GM20000 (cell line): ENCODE data around the gene CMTM6.

ENCODE experiments used
- DNase-seq: peaks from one replicate; pipeline ENCODE4 v3.0.0; 2012; ENCODE audit warnings: low spot score
- TF ChIP-seq, protein P1 (sequence below): IDR thresholded peaks from 2 replicates; pipeline ENCODE4 v1.5.1; 2012; ENCODE audit warnings: mild to moderate bottlenecking, control low read depth; ENCODE audit errors: extremely low read depth, missing control alignments

Gene CMTM6

DNA sequence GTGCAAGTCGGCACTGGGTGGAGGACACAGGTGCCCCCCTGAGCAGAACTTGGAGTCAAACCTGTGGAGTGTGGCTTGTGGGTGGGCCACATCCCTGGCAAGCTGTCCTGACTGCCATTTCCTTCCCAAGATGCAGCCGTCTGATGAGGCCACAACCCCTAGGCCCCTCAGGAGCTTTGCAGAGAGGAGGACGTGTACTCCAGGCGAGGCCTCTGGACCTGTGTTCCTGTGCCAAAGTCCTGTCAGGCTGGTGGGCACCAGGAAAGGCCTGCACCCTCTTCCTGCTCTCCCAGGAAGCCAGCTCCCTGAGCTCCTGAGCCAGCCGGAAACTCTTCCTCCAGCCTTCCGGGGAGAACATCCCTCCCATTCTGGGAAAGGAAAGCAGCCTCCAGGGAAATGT lies 48.5 kb downstream of the CMTM6 start:
- TF ChIP-seq, protein P1, sequence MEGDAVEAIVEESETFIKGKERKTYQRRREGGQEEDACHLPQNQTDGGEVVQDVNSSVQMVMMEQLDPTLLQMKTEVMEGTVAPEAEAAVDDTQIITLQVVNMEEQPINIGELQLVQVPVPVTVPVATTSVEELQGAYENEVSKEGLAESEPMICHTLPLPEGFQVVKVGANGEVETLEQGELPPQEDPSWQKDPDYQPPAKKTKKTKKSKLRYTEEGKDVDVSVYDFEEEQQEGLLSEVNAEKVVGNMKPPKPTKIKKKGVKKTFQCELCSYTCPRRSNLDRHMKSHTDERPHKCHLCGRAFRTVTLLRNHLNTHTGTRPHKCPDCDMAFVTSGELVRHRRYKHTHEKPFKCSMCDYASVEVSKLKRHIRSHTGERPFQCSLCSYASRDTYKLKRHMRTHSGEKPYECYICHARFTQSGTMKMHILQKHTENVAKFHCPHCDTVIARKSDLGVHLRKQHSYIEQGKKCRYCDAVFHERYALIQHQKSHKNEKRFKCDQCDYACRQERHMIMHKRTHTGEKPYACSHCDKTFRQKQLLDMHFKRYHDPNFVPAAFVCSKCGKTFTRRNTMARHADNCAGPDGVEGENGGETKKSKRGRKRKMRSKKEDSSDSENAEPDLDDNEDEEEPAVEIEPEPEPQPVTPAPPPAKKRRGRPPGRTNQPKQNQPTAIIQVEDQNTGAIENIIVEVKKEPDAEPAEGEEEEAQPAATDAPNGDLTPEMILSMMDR = no peak
- DNase-seq = no peak

DNA sequence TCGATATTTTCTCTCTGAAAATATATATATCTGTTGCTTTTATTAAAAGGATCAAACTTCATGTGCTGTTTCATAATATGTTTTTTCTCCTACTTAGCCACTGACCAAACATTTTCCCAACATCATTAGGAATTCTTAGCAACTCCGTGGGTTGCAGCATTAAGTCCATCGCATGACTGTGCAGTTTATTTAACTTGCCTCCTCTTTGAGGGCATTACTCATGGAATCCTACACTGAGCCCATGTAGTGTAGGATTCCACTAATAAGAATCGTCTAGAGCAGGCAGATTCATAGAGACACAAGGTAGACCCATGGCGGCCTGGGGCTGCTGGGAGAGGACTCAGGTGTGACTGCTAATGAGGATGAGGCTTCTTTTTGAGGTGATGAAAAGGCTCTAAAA lies 49.3 kb downstream of the CMTM6 start:
- TF ChIP-seq, protein P1 = no peak
- DNase-seq = no peak

DNA sequence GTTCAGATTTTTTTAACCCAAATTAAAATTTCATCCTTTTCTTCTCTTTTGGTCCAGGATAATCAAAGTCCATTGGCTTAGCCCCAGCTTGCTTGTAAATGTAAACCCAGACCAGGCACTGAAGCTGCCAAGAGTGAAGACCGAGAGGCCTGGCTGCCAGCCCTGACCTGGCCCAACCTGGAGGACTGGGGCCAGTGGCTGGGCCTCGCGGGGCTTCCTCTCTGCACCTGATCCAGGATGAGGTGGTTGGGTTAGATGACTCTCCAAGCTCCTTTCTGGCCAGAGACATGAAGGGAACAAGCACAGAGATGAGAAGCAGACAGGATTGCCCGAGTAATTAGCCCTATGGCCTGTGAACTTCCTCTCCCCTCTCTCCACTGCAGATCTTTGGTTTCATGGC lies 50.6 kb downstream of the CMTM6 start:
- TF ChIP-seq, protein P1 = no peak
- DNase-seq = no peak

DNA sequence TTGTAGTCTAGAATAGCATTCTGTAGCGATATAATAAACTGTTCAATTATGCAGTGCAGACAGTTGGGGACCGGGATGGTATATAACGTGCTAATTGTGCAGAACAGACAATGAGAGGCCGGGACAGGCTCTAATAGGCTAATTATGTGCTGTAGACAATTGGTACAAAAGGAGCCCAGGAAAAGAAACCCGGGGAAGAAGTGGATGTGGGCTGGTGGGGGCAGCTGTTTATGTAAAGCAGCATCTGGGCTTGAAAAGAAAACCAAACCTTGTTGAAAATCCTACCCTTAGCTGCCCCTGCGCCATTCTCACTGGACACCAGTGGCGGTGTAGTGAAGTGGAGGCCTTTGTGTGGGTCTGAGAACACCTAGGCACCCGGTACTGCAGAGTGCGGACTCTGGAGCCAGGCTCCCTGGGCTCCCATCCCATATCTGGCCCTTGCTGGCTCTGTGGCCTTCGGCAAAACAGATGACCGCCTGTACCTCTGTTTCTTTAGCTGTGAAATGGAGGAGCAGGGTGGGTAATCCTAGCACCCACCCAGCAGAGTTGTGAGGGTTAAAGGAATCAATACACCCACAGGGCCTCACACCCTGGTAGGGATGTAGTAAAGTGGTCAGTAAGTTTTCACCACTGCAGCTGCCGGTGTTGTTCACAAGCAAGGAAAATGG lies 51.5 kb downstream of the CMTM6 start:
- TF ChIP-seq, protein P1 = no peak
- DNase-seq = no peak

DNA sequence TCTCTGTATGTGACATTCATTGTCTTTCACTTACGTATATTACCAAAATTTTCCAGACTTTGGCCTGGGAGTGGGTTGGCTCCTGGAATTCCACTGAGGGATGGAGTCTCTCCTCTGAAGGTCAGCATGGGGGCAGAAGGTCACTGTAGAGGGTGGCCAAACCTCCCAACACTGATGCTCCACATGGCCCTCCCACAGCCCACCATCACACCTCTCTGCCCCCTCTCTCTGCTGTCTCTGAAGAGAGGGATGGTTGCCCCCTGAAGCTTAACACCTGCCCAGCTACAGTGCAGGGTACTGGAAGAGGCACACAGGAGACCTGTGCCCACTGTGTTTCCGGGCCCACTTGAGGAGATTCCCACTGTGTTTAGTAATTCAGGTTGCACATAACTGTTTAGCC lies 52.2 kb downstream of the CMTM6 start:
- DNase-seq = no peak
- TF ChIP-seq, protein P1 = no peak

DNA sequence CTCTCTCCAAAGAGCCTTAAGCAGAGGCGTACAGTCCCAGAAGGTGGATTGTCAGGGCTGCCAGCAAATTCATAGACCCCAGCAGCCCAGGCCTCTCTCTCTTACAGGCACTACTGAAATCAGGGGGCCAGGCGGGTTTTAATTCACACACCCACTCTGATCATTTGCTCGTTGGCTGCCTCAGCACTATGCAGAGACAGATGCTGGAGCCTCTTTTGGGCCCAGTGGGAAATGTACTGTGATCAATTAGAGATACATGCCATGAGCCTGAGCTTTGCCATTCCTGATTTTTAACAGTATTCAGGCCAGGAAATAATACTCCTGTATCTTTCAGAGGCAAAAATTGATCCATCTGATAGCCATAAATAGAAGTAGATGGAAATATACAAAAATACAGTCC lies 53.0 kb downstream of the CMTM6 start:
- TF ChIP-seq, protein P1 = no peak

DNA sequence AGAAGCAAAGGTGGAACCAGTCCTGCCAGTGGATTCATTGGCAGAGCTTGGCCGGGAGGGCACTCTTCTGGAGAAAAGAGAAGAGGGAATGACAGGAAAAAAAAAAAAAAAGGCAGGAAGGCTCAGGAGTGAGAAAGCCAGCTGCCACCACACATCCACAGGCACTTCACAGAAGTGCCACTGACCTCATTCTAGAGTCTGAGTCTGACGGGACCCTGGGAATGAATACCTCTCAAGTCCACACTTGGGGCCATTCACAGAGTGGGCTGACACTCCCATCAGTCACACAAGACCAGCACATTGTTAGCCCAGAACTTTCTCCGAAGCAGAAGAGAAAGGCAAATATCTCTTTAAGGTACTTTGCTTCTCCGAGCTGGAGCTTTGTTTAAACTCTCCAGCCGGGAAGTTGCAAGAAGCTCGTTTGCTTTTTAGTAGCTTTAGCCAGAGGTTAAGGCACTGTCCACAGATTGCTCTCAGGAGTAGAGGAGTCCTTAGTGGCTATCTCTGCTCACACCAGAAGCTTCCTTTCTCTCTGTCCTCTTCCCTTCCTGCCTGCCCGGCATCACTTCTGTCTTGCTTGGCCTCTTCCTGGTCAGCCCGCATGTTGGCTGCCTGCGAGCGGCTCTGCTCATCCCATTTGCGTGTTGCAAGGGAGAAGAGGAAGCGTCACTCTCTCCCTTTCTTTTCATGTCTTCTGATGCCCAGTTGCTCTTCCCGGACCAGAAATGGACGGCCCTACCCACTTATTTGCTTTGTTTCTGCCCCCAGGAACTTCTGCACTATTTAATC lies 53.8 kb downstream of the CMTM6 start:
- DNase-seq = no peak
- TF ChIP-seq, protein P1 = no peak

More for the DNA sequence above, 53.0 kb downstream of the CMTM6 start:
- DNase-seq = no peak
